Brain microvascular endothelial cell (primary cell): ENCODE measurements around the gene ELF4.
"Not testable (repeated sequence)": the region's sequence is repeated elsewhere in the genome, so short reads cannot be mapped to it uniquely, and the experiment has no call there.

Experiments used
- DNase-seq: peaks from one replicate; pipeline ENCODE4 v3.0.0-alpha.2; 2020
- H3K27ac ChIP-seq: fragments of 250-450 bp; sonication (Bioruptor Pico); 2 replicates; pipeline ENCODE4 v1.5.1; 2020; ENCODE audit warnings: mild to moderate bottlenecking, moderate library complexity
- H3K27me3 ChIP-seq: fragments of 250-450 bp; sonication (Bioruptor Pico); replicated peaks from 2 replicates; pipeline ENCODE4 v1.5.1; 2020; ENCODE audit warnings: mild to moderate bottlenecking
- H3K36me3 ChIP-seq: fragments of 250-450 bp; sonication (Bioruptor Pico); replicated peaks from 2 replicates; pipeline ENCODE4 v1.5.1; 2020; ENCODE audit warnings: mild to moderate bottlenecking
- H3K4me3 ChIP-seq: 2 replicates; pipeline ENCODE4 v1.5.1; 2011; ENCODE audit warnings: low read depth, mild to moderate bottlenecking, control low read depth, low read length, moderate library complexity
- CTCF ChIP-seq: IDR thresholded peaks from 2 replicates; pipeline ENCODE4 v1.5.1; 2011; ENCODE audit warnings: low read depth, mild to moderate bottlenecking, moderate library complexity, low read length, control low read depth, inconsistent platforms; ENCODE audit errors: missing control alignments
- in situ Hi-C: cut with HindIII; loops from 2 replicates; pipeline ENCODE4 v1.10.0; 2017; ENCODE audit warnings: low sequenced_read_pairs, low pct_ligation_motif_present

The ELF4 gene

DNA sequence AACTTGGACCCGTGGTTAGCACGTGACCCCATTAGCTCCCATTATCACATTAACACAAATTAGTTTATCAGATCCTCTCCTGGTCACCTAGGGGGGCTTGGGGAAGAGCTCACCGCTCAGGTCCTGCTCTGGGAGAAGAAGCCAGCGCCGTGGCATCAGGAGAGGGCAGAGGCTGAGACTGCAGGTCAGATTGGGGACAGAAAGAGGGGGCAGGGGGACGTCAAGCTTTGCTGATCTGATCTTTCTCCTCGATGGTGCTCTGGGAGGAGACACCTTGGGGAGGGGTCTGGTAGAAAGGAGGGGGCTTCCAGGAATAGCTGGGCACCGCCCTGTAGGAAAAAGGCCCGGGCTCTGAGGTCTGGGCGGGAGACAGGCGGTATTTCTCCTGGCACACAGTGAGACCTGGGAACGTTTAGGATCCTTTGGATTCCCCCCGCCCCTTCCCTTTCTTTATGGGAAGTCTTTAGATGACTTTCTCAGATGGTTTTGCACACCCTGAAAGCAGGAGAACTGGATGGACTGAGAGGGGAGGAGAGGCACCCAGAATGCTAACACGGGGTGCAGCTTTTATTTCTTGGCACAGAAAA lies 9.1 kb upstream of the ELF4 start:
- H3K4me3 ChIP-seq = no peak overlapping the region

GRCh38 chrX:130118441-130119311 lies 8.4 kb upstream of the ELF4 start:
- TF ChIP-seq CTCF = no peak
- Histone ChIP-seq H3K4me3 (no peak overlapping the region), H3K27ac (peak overlapping the region; percentile 17), H3K36me3 (no peaks in the 10 kb centered on the region), H3K27me3 (no peaks in the 10 kb centered on the region)
- DNase-seq = peak; percentile 54
- in situ Hi-C loops = no loop called here

More for the DNA sequence above, 9.1 kb upstream of the ELF4 start:
- Histone ChIP-seq H3K27me3 (no peaks in the 10 kb centered on the region), H3K36me3 (no peaks in the 10 kb centered on the region), H3K27ac (peak overlapping the region; percentile 17)
- in situ Hi-C loops = no loop called here
- no peak for DNase-seq
- TF ChIP-seq CTCF = no peak

DNA sequence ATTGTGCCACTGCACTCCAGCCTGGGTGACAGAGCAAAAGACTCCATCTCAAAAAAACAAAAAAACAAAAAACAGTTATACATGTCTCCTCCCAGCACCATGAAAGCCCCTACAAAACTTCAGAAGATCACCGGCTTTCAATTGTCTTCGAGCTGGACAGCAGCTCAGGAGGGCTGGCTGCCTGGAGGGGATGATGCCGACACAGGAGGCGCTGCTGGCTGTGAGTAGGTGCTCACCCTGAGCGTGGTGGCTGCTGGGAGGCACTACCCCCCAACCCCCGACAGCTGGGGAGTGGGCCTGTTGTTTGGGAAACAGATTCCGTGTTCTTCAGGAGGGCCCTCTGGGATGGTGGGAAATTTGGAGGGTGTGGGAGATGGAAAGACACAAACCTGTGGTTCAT lies 6.9 kb upstream of the ELF4 start:
- H3K27me3 ChIP-seq = no peaks in the 10 kb centered on the region
- TF ChIP-seq CTCF = no peak
- H3K4me3 ChIP-seq = no peak overlapping the region
- in situ Hi-C loops = no loop called here
- no peak for DNase-seq
- H3K36me3 ChIP-seq = no peaks in the 10 kb centered on the region
- no peak overlapping the region for H3K27ac ChIP-seq

GRCh38 chrX:130115119-130115885 lies 5.0 kb upstream of the ELF4 start:
- H3K4me3 ChIP-seq, H3K27me3 ChIP-seq, in situ Hi-C loops, H3K36me3 ChIP-seq: not testable (repeated sequence)
- peak overlapping the region; percentile 28 for H3K27ac ChIP-seq
- peak; percentile 61 for DNase-seq

DNA sequence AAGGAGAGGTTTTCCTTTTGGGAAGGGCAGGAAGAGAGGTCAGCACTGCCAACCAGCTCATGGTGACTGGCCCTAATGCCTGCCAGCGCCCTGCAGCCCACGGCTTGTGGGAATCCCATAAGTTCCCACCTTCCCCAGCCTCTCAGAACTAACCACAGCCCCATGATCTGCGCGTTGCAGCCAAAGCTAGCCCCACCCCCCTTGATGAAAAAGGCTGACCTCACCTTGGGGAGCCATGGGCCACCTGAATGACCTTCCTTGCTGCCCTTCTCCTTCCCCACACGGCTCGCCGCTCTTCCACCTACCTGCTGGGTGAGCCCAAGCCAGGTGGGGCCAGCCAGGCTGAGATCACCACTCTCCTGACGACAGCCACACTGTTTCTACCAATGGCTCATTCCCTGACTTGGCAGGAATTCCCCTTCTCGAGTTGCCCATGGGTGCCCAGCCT lies 3.9 kb upstream of the ELF4 start:
- no peak overlapping the region for H3K27ac ChIP-seq

More for the DNA sequence above, 3.9 kb upstream of the ELF4 start:
- DNase-seq = no peak
- no peak for TF ChIP-seq CTCF
- in situ Hi-C loops = no loop called here
- Histone ChIP-seq H3K27me3 (no peaks in the 10 kb centered on the region), H3K4me3 (no peak overlapping the region), H3K36me3 (no peaks in the 10 kb centered on the region)
